DOHH2 (cell line): ENCODE data around the gene IMMP2L.
"Not testable (repeated sequence)": the region's sequence is repeated elsewhere in the genome, so short reads cannot be mapped to it uniquely, and the experiment has no call there.

ENCODE experiments used
- H3F3A ChIP-seq: fragments of 200-600 bp; sonication (generic), shearing (Covaris generic); 2 replicates; pipeline ENCODE4 v1.6.0; 2016; ENCODE audit warnings: antibody characterized with exemption, mild to moderate bottlenecking; ENCODE audit not compliant: control insufficient read depth, insufficient read depth
- H3K27ac ChIP-seq: fragments of 200-600 bp; sonication (generic); 2 replicates; pipeline ENCODE4 v1.5.1; 2014; ENCODE audit warnings: low read depth, mild to moderate bottlenecking, low read length, moderate library complexity
- H3K27me3 ChIP-seq: fragments of 200-600 bp; sonication (generic); 2 replicates; pipeline ENCODE4 v1.6.1; 2014; ENCODE audit warnings: mild to moderate bottlenecking, low read length, mixed read lengths; ENCODE audit not compliant: control insufficient read depth
- H3K36me3 ChIP-seq: fragments of 200-600 bp; sonication (generic); 2 replicates; pipeline ENCODE4 v1.6.1; 2014; ENCODE audit warnings: mild to moderate bottlenecking, low read length, moderate library complexity, mixed read lengths; ENCODE audit not compliant: control insufficient read depth
- H3K4me1 ChIP-seq: fragments of 200-600 bp; sonication (generic); 2 replicates; pipeline ENCODE4 v1.6.1; 2014; ENCODE audit warnings: mild to moderate bottlenecking, low read length, mixed read lengths; ENCODE audit not compliant: control insufficient read depth
- H3K4me2 ChIP-seq: fragments of 200-600 bp; sonication (generic); 2 replicates; pipeline ENCODE4 v1.6.0; 2014; ENCODE audit warnings: mild to moderate bottlenecking, low read length, moderate library complexity
- H3K4me3 ChIP-seq: fragments of 200-600 bp; sonication (generic); 2 replicates; pipeline ENCODE4 v1.5.1; 2014; ENCODE audit warnings: mild to moderate bottlenecking, low read length, mixed read lengths
- H3K79me2 ChIP-seq: fragments of 200-600 bp; sonication (generic); 2 replicates; pipeline ENCODE4 v1.6.1; 2014; ENCODE audit warnings: mild to moderate bottlenecking, low read length, mixed read lengths; ENCODE audit not compliant: control insufficient read depth
- H3K9me2 ChIP-seq: fragments of 200-600 bp; sonication (generic); replicated peaks from 2 replicates; pipeline ENCODE4 v1.6.1; 2014; ENCODE audit warnings: mild to moderate bottlenecking, low read length, mixed read lengths; ENCODE audit not compliant: control insufficient read depth
- H3K9me3 ChIP-seq: fragments of 200-600 bp; sonication (generic); 2 replicates; pipeline ENCODE4 v1.6.1; 2014; ENCODE audit warnings: antibody characterized with exemption, low read length, mixed read lengths; ENCODE audit not compliant: control insufficient read depth, insufficient read depth
- H4K20me1 ChIP-seq: fragments of 200-600 bp; sonication (generic); 2 replicates; pipeline ENCODE4 v1.6.0; 2014; ENCODE audit warnings: low read depth, mild to moderate bottlenecking, antibody characterized with exemption, low read length, moderate library complexity; ENCODE audit not compliant: control insufficient read depth, insufficient read depth
- EZH2phosphoT487 ChIP-seq: fragments of 200-600 bp; sonication (generic); IDR thresholded peaks from 2 replicates; pipeline ENCODE4 v1.6.1; 2017; ENCODE audit warnings: borderline replicate concordance, mild to moderate bottlenecking, antibody characterized with exemption, low read length, moderate library complexity, mixed read lengths
- TF ChIP-seq, protein P1 (sequence below): fragments of 200-600 bp; sonication (generic); IDR thresholded peaks from one replicate; pipeline ENCODE4 v1.5.1; 2014; ENCODE audit warnings: antibody characterized with exemption, mild to moderate bottlenecking, low read depth, low read length; ENCODE audit not compliant: poor library complexity, severe bottlenecking

Gene IMMP2L

GRCh38 chr7:111074071-111074747, 488.1 kb downstream of the IMMP2L start:
- H4K20me1 ChIP-seq = no peaks in the 10 kb centered on the region
- no peaks in the 10 kb centered on the region for H3K79me2 ChIP-seq
- H3K4me2 ChIP-seq = no peak overlapping the region
- peaks cover 12% of the 10 kb centered on the region for H3K4me1 ChIP-seq
- no peak overlapping the region for H3K4me3 ChIP-seq
- H3F3A ChIP-seq = no peaks in the 10 kb centered on the region
- no peaks in the 10 kb centered on the region for H3K36me3 ChIP-seq
- TF ChIP-seq EZH2phosphoT487 = no peak
- no peaks in the 10 kb centered on the region for H3K9me3 ChIP-seq
- no peaks in the 10 kb centered on the region for H3K9me2 ChIP-seq
- H3K27me3 ChIP-seq = no peaks in the 10 kb centered on the region
- H3K27ac ChIP-seq = no peak overlapping the region

- H3K4me1 ChIP-seq = peaks cover 12% of the 10 kb centered on the region
- H3F3A ChIP-seq, H3K79me2 ChIP-seq, H3K9me2 ChIP-seq, H3K9me3 ChIP-seq, H3K27ac ChIP-seq, H3K4me3 ChIP-seq, H3K27me3 ChIP-seq, H4K20me1 ChIP-seq, H3K4me2 ChIP-seq, H3K36me3 ChIP-seq: not testable (repeated sequence)
Measured at GRCh38 chr7:111072658-111073057, 489.6 kb downstream of the IMMP2L start.

GRCh38 chr7:111071556-111071955, 490.7 kb downstream of the IMMP2L start:
- Histone ChIP-seq H3K4me2 (no peak overlapping the region), H3K9me3 (no peaks in the 10 kb centered on the region), H3K9me2 (no peaks in the 10 kb centered on the region), H3K27ac (no peak overlapping the region), H3K36me3 (no peaks in the 10 kb centered on the region), H3K27me3 (no peaks in the 10 kb centered on the region), H3K79me2 (no peaks in the 10 kb centered on the region), H3F3A (no peaks in the 10 kb centered on the region), H4K20me1 (no peaks in the 10 kb centered on the region), H3K4me3 (no peak overlapping the region), H3K4me1 (peaks cover 12% of the 10 kb centered on the region)
- TF ChIP-seq, protein P1, sequence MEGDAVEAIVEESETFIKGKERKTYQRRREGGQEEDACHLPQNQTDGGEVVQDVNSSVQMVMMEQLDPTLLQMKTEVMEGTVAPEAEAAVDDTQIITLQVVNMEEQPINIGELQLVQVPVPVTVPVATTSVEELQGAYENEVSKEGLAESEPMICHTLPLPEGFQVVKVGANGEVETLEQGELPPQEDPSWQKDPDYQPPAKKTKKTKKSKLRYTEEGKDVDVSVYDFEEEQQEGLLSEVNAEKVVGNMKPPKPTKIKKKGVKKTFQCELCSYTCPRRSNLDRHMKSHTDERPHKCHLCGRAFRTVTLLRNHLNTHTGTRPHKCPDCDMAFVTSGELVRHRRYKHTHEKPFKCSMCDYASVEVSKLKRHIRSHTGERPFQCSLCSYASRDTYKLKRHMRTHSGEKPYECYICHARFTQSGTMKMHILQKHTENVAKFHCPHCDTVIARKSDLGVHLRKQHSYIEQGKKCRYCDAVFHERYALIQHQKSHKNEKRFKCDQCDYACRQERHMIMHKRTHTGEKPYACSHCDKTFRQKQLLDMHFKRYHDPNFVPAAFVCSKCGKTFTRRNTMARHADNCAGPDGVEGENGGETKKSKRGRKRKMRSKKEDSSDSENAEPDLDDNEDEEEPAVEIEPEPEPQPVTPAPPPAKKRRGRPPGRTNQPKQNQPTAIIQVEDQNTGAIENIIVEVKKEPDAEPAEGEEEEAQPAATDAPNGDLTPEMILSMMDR = no peak
- TF ChIP-seq EZH2phosphoT487 = no peak

GRCh38 chr7:111068618-111069017, 493.7 kb downstream of the IMMP2L start:
- H3F3A ChIP-seq = no peaks in the 10 kb centered on the region
- no peaks in the 10 kb centered on the region for H4K20me1 ChIP-seq
- H3K9me2 ChIP-seq = no peaks in the 10 kb centered on the region
- no peaks in the 10 kb centered on the region for H3K27me3 ChIP-seq
- TF ChIP-seq, protein P1 = no peak
- no peak for TF ChIP-seq EZH2phosphoT487
- peaks cover under 1% of the 10 kb centered on the region; the same call in 1 of the 2 replicates for H3K4me1 ChIP-seq
- H3K9me3 ChIP-seq = no peaks in the 10 kb centered on the region; the same call in 1 of the 2 replicates
- no peak overlapping the region for H3K27ac ChIP-seq
- no peak overlapping the region for H3K4me3 ChIP-seq
- H3K79me2 ChIP-seq = no peaks in the 10 kb centered on the region
- no peaks in the 10 kb centered on the region for H3K36me3 ChIP-seq
- H3K4me2 ChIP-seq = no peak overlapping the region
